OCI-LY7 (cell line): ENCODE results near the gene TCF12. TPM values are rescaled to one million over a fixed set of nuclear protein-coding genes. Genes with fewer than 3 reads are reported as not detected.
"Not testable (repeated sequence)": the region's sequence is repeated elsewhere in the genome, so short reads cannot be mapped to it uniquely, and the experiment has no call there.

Experiments
- BruUV-seq: library from RNA; stranded (reverse); fragments of 400-500 nt; replicated peaks from 2 replicates; lab custom pipeline; 2021; lab: Mats Ljungman, UMichigan
- CTCF ChIA-PET: fragments of 300-600 bp; sonication (Branson Sonifier 250); formaldehyde crosslinking; loops from one replicate; lab custom pipeline; 2022; ENCODE audit warnings: antibody characterized with exemption; ENCODE audit not compliant: unreplicated experiment; lab: Charles Lee
- POLR2A ChIA-PET: fragments of 300-600 bp; sonication (Branson Sonifier 250); formaldehyde crosslinking; loops from one replicate; lab custom pipeline; 2022; ENCODE audit warnings: antibody characterized with exemption; lab: Charles Lee
- DNase-seq: peaks from one replicate; pipeline ENCODE4 v3.0.0-alpha.2; 2015; ENCODE audit warnings: low spot score
- H2AFZ ChIP-seq: fragments of 200-600 bp; sonication (generic), shearing (Covaris generic); 2 replicates; pipeline ENCODE4 v1.6.1; 2014; ENCODE audit warnings: mild to moderate bottlenecking, antibody characterized with exemption, low read length, moderate library complexity
- H3K27ac ChIP-seq: fragments of 200-600 bp; sonication (generic); 2 replicates; pipeline ENCODE4 v1.5.1; 2014; ENCODE audit warnings: mixed run types, low read depth, mild to moderate bottlenecking, moderate library complexity, low read length, inconsistent platforms; ENCODE audit not compliant: poor library complexity, severe bottlenecking
- H3K36me3 ChIP-seq: fragments of 200-600 bp; sonication (generic); 2 replicates; pipeline ENCODE4 v1.6.1; 2014; ENCODE audit warnings: mild to moderate bottlenecking, antibody characterized with exemption, low read length, moderate library complexity, mixed read lengths; ENCODE audit not compliant: insufficient read depth
- H3K4me1 ChIP-seq: fragments of 200-600 bp; sonication (generic); 2 replicates; pipeline ENCODE4 v1.5.1; 2014; ENCODE audit warnings: mild to moderate bottlenecking, low read length; ENCODE audit not compliant: insufficient read depth, poor library complexity, severe bottlenecking
- H3K4me2 ChIP-seq: fragments of 200-600 bp; sonication (generic); 2 replicates; pipeline ENCODE4 v1.6.1; 2014; ENCODE audit warnings: mild to moderate bottlenecking, low read length
- H3K4me3 ChIP-seq: fragments of 200-600 bp; sonication (generic); 2 replicates; pipeline ENCODE4 v1.5.1; 2014; ENCODE audit warnings: mild to moderate bottlenecking, low read depth, low read length; ENCODE audit not compliant: poor library complexity, severe bottlenecking
- H3K79me2 ChIP-seq: fragments of 200-600 bp; sonication (generic); 2 replicates; pipeline ENCODE4 v1.6.1; 2016; ENCODE audit warnings: low read depth, mild to moderate bottlenecking, low read length, moderate library complexity, mixed read lengths; ENCODE audit not compliant: insufficient read depth
- H3K9me2 ChIP-seq: fragments of 200-600 bp; sonication (generic); 2 replicates; pipeline ENCODE4 v1.6.1; 2016; ENCODE audit warnings: mild to moderate bottlenecking, low read length, mixed read lengths; ENCODE audit not compliant: insufficient read depth
- H3K9me3 ChIP-seq: fragments of 200-600 bp; sonication (generic); 2 replicates; pipeline ENCODE4 v1.6.1; 2014; ENCODE audit warnings: mild to moderate bottlenecking, mixed run types, low read length, mixed read lengths
- H4K20me1 ChIP-seq: fragments of 200-600 bp; sonication (generic); 2 replicates; pipeline ENCODE4 v1.6.1; 2014; ENCODE audit warnings: mild to moderate bottlenecking, antibody characterized with exemption, low read length, moderate library complexity, mixed read lengths; ENCODE audit not compliant: insufficient read depth
- CTCF ChIP-seq: fragments of 200-600 bp; sonication (generic); conservative IDR thresholded peaks from 2 replicates; pipeline ENCODE4 v1.5.1; 2014; ENCODE audit warnings: mild to moderate bottlenecking, antibody characterized with exemption, low read length, moderate library complexity, mixed read lengths
- EZH2phosphoT487 ChIP-seq: fragments of 200-600 bp; sonication (generic); IDR thresholded peaks from 2 replicates; pipeline ENCODE4 v1.6.1; 2018; ENCODE audit warnings: low read depth, borderline replicate concordance, mild to moderate bottlenecking, mixed run types, antibody characterized with exemption, low read length, moderate library complexity, mixed read lengths
- intact Hi-C: fragments of 100-400 bp; cut with micrococcal nuclease; formaldehyde crosslinking; loops from one replicate; pipeline ENCODE4 v1.10.0; 2022; ENCODE audit not compliant: unreplicated experiment
- total RNA-seq, 2 experiments: library from RNA; depleted of rRNA in 1 of 2; stranded (reverse); fragments of >200 nt in 1 of 2; shearing (Covaris generic) in 1 of 2; gene quantifications; 2 replicates each; pipeline ENCODE4 v1.2.3, GENCODE V29; 2014 to 2022

The TCF12 gene
- total RNA-seq, 2 experiments from 2014 or later, result 51.6 to 139 TPM

- DNase-seq, result no peak
- Histone ChIP-seq H3K27ac (no peak overlapping the region), H3K79me2 (no peaks in the 10 kb centered on the region), H3K4me1 (no peaks in the 10 kb centered on the region), H3K9me3 (no peaks in the 10 kb centered on the region), H2AFZ (no peak overlapping the region), H4K20me1 (no peaks in the 10 kb centered on the region), H3K4me3 (no peak overlapping the region), H3K9me2 (no peaks in the 10 kb centered on the region), H3K4me2 (no peak overlapping the region), H3K36me3 (no peaks in the 10 kb centered on the region)
- intact Hi-C loops, result no loop called here
- BruUV-seq, result no TSS peak
- no peak for TF ChIP-seq EZH2phosphoT487
- TF ChIP-seq CTCF, result no peak
- ChIA-PET CTCF (no interaction called here), POLR2A (interaction anchor here (0.7 kb wide), 1 partner anchor 269 kb away, joined by 3 read pairs; no protein-coding TSS in a partner anchor)
These were observed 242.5 kb downstream of the TCF12 start for GRCh38 chr15:57160823-57161560.

- H3K9me2 ChIP-seq, H3K4me2 ChIP-seq, DNase-seq, H3K36me3 ChIP-seq, H2AFZ ChIP-seq, H3K27ac ChIP-seq, CTCF ChIA-PET, H3K4me3 ChIP-seq, H4K20me1 ChIP-seq, POLR2A ChIA-PET, intact Hi-C loops, BruUV-seq, H3K9me3 ChIP-seq, H3K79me2 ChIP-seq, H3K4me1 ChIP-seq: not testable (repeated sequence)
These were observed 245.8 kb downstream of the TCF12 start for GRCh38 chr15:57164251-57164650.

- ChIA-PET CTCF (no interaction called here), POLR2A (no interaction called here)
- no TSS peak for BruUV-seq
- H4K20me1 ChIP-seq, result no peaks in the 10 kb centered on the region
- intact Hi-C loops, result no loop called here
- H3K9me3 ChIP-seq, result no peaks in the 10 kb centered on the region
- no peak overlapping the region for H3K4me2 ChIP-seq
- H2AFZ ChIP-seq, result no peak overlapping the region
- no peaks in the 10 kb centered on the region for H3K79me2 ChIP-seq
- H3K4me3 ChIP-seq, result no peak overlapping the region
- no peaks in the 10 kb centered on the region for H3K4me1 ChIP-seq
- H3K36me3 ChIP-seq, result peaks cover 16% of the 10 kb centered on the region
- H3K27ac ChIP-seq, result no peak overlapping the region
- no peak for DNase-seq
- H3K9me2 ChIP-seq, result no peaks in the 10 kb centered on the region
- TF ChIP-seq CTCF (no peak), EZH2phosphoT487 (no peak)
These were observed 247.5 kb downstream of the TCF12 start for GRCh38 chr15:57165992-57166391.
